ENCODE results near the gene MTHFSD.

Gene MTHFSD

DNA sequence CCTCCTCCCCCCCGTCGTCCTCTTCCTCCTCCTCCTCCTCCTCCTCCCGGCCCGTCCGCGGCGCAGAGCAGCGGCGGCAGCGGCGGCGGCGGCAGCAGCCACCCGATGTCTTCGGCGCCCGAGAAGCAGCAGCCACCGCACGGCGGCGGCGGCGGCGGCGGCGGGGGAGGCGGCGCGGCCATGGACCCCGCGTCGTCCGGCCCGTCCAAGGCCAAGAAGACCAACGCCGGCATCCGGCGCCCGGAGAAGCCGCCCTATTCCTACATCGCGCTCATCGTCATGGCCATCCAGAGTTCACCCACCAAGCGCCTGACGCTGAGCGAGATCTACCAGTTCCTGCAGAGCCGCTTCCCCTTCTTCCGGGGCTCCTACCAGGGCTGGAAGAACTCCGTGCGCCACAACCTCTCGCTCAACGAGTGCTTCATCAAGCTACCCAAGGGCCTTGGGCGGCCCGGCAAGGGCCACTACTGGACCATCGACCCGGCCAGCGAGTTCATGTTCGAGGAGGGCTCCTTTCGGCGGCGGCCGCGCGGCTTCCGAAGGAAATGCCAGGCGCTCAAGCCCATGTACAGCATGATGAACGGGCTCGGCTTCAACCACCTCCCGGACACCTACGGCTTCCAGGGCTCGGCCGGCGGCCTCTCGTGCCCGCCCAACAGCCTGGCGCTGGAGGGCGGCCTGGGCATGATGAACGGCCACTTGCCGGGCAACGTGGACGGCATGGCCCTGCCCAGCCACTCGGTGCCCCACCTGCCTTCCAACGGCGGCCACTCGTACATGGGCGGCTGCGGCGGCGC lies 44.4 kb downstream of the MTHFSD start, which contains the start of gene FOXF1:
Gene FOXF1 (plus strand): TSS at position 63 of the 797 bp plus-strand sequence. CDS start 43 bp downstream, at position 106.
- DNase-seq, result peak; percentile 13

DNA sequence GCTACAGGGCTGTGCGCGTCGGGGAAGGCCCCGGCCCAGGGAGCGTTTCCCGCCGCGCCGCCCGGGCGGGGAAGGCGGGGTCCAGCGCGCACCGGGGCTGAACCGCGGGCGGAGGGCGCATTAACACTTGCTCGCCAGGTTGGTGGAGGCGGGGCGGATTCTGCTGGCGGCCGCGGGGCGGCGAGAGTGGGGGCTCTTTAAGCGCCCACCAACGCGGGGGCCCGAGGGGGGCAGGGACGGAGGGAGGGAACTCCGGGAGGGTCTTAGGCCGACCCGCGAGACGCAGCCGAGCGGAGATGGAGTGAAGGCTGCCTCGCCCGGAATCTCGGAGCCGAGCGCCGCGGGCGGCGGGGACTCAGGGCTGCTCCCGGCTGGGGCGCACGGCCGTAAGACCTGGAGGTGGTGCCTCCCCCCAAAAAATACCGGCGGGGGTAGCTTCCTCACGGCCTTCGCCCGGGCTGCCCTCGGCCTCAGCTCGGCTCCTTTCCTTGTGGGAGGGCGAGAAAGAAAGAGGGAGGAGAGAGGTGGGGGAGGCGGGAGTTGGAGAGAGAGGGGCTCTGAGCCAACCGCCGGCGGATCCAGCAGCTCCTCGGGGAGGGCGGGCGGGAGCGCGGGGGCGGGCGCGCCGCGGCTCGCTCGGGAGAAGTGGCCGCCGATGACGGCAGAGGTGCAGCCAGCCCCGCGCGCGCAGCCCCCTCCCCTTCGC lies 45.1 kb downstream of the MTHFSD start:
- no peak for DNase-seq

DNA sequence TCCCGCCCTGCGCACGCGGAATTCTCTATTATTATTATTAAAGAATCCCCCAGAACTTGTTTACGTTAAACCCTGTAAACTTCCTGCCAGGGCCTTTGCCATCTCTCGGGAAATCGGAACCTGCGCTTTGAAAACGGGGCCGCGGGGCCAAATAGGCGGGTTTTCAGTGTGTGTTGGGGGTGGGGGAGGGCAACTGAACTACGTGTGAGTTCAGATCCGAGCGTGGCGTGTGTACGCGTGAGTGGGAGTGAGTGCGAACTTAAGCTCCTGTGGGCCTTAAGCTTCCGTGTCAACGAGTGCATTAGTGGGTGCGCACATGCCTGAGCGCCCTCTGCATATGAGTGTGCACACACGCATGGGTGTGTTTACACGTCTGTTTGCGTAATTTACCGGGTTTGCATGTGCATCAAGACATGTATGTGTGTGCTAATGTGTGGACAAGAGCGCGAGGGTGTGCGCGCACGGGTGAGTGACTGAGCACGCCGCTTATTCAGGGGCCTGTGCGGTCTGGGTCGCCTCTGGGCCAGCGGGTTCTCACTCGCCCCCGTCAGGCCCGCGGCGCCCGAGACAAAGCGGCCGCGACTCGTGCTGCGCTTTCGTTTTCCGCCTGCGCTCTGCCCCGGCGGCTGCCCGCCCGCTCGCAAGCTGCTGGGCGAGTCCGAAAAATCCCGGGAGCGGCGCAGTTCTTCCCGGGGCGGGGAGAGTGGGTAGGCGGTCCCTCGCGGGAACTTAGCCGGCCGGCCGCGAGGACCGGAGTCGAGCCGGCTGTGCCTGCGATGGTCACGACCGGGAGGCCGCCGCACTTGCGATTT lies 45.9 kb downstream of the MTHFSD start:
- peak; percentile 13 for DNase-seq

DNA sequence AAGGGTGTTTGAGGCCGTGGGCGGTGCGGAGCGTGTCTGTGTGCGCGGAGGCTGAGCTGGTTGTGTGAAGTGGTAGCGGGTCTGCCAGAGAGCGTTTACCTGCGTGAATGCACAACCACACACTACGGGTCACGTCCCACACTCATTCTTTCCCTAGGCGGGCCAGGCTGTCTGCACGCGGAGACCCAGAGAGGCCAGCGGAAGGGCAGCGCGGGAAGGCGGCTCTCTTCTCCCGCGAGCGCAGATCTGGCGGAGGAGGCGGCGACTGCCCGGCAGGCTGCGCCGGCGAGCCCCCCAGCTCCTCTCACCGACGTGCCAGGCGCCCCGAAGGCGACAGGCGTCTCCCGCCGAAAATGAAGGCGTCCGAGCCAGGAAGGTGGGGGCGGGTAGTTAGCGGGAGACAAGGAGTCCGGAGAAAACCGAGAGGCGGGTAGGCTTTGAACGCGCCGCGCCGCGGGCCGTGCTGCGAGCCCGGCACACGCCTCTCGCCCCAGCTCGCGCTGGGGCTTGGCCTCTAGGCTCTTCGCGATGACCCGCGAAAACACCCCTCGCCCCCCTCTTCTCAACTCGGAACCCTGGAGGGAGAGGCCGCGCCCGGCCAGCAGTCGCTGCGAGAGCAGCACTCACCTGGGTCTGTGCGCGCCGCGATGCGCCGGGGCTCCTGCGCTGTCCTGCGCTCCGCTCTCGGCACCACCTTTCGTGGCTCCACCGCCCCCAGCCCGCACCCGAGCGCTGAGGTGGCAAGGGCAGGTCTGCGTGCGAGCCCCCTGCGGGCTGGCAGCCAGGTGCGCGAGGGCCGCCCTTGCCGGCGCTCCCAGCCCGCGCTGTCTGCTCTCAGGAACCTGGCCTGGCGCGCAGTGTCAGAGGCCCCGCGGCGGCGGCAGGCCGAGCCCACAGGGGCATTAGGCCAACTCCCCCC lies 46.7 kb downstream of the MTHFSD start:
- DNase-seq, result no peak

DNA sequence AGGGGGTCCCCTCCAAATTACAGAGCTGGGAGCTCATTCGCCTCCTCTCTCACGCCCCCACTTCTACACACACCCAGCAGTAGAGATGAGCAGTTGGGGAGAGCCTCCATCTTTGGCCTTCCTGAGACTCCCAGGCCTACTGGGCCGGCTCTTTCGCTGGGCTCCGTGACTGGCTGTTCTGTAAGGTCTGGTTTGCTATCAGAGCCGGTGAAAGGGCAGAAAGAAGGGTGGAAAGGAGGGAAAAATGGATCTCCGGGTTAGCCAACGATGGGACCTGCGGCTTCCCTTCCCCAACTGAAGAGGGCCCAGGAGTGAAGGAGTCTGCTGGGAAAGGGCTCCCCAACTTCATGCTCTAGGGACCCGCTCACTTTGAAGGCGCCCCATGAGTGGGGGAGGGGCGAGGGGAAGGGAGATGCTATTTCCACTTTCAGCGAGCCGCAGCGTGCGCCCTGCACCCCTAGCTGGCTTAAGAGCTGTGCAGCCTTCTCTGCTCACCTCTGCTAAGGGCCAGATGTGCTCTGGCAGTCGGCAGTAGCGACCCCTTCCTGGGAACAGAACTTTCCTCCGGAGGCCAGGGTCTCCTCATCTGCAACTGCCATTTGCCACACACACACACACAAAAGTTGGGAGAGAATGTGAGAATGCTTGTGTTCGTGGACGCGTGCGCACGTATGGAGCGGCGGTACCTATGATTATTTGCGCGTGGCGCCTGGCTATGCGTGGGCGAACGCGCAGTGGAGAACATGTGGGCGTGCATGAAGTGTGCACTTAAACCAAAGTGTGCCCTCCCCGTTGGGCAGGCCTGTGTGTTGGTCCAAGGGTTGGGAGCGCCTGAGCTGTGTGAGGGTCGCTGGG lies 47.6 kb downstream of the MTHFSD start:
- DNase-seq, result no peak

DNA sequence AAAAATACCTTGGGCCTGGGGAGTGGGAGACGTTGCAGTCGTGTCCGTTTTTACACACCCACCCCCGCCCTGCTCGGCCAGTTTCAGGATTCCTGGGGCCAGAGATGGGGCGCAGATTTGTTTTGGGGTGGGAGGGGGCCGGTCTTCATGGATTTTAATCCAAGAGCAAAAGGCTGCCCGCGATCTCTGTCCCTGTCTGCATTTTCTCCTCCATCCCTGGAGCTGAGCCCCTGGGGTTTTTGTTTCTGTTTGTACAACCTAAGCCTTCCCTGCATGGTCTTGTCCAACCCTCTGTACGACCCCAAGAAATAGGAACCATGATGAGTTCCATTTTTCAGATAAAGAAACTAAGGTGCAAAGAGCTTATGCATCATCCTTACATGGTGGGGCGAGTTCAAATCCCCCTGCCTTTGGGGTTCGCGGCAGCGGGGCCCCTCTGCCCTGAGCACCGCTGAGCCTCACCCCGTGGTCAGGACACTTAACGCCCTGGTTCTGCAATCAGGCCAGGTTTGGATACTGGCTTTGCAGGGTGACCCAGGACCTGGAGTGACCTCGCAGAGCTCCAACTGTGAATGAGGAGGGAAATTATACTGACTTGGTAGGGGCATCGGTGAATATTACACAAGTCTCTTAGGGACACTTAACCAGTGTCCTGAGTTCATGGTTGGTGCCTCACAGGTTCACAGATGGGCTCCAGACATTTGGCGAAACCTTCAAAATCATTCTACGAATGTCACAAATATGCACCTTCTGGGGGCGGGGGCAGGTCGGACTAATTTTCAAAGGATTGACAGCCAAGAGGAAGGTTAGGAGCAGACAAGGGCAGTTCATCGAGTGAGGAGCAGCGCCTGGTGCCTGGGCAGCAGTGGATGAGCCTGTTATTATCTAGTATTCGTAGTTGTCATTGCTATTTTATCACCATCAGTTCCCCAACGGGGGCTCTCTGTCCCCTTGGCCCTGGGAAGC lies 48.9 kb downstream of the MTHFSD start:
- DNase-seq, result no peak

DNA sequence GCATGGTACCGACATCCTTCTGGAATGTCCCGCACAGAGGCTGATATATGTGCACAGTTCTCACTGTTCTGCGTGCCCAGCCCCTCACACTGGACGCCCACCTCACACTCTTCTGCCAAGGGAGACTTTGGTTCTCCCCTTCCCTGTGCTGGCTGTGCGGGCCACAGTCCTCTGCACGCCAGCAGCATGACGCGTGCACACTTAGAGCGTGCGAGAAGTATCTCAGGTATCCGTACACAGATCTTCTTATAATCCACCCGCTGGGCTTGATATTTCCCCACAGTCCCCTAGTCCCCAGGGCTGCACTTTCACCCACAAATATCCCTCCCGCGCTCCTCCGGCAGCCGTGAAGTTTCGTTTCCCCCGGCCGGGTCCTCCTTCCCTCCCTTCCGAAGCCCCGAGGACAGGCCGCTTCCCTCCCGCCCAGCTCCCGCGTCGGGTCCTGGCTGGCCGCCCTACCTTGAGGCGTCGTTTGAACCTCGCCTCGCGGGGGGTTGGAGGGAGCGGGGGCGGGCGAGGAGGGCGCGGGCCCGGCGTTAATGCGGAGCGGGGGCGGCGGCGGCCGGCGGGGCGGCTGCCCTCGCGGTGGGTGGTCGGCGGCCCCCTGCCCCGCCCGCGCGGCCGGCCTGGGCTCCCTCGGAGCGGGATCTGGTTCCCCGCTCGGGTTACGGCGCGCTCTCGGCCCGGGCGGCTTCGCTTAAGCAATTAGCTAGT lies 49.7 kb downstream of the MTHFSD start:
- no peak for DNase-seq

DNA sequence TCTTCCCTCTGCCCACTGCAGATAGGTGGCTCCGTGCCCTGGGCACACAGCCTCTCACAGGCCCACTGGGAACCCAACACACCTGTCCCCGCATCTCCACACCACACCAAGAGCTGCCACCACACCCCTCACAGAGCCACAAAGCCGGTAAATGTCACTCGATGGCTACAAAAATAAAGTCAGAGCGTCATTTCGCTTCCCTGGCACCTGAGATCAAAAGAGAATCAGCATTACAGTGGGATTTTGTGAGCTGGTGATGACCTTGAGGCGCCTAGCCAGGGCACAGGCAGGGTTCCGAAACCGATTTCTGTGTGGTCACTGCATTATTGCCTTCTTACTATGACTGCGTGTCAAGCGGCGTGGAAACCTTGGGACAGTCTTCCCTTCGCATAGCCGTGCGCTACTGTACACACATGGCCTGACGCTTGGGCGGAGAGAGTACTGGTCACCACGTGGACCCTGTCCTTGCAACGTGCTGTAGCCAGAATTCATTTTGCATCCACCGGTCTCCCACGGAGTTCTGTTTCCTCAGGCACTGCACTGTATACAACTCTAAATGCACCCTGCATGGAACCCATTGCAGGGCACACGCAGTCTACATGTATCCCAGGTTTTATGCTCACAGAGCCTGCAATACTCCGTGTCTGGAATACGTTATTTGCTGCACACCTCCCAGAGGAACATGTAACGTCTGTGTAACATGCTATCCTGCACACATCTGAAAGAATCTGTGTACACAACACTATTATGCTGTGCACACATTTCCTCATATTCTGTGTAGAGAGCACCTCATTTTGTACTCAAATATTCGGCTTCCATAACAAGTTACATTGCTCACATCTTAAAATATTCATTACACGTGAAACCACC lies 50.5 kb downstream of the MTHFSD start:
- no peak for DNase-seq

DNA sequence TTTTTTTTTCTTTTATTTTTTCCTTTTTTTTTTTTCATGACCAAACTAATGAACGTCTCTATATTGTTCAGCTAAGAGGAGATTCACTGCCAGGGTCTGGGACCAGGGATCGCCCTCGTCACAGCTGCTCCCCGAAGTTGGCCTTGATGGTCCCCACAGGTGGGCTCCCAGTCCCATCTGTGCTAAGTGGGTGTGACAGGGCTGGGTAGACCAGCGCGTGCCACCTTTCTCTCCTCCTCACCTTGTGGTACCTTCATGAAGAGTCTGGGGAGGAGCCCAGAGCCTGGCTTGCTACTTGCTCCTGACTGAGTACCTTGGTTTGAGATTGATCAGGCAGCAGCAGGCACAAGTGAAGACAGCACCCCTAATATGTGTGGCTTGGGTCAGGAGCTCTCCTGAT lies 51.2 kb downstream of the MTHFSD start:
- DNase-seq, result no peak

DNA sequence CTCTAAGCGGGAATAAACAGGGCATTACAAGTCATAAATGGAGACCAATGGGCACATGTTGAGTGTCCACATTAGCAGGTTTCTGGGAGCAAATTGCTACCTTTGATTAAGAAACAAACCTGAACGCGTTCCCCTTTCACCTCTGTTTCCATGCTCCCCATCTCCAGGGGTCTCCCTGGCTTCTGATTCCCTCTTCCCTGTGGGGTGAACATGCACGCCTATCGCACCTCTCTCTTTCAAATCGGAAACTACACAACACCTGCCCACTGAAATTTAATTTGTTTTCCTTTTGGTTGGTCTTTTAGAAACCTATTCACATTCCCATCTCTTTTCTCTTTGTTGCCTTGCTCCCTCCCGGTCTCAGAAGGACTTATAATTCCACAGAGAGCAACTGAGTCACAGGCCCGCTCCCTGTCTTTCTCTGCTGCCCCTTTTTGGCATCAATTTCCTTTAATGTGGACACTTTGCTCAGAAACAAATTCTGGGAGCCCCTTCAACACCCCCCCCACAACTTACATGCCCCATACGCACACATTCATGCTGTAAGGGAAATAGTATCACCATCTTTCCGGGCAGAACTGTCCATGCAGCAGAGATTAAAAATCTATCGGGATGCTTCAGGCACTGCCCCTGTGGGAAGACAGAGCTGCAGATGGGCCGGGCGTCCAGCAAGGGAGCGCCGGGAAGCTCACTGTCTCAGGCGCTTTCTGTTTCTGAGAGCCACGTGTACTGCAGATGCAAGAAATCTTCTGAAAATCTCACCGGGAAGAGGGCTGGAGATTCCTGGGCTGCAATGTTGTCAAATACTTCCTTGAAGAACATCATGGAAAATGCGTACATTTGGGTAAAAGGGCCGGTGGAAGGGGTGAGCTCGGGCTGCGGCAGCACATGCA lies 51.9 kb downstream of the MTHFSD start:
- DNase-seq, result no peak

DNA sequence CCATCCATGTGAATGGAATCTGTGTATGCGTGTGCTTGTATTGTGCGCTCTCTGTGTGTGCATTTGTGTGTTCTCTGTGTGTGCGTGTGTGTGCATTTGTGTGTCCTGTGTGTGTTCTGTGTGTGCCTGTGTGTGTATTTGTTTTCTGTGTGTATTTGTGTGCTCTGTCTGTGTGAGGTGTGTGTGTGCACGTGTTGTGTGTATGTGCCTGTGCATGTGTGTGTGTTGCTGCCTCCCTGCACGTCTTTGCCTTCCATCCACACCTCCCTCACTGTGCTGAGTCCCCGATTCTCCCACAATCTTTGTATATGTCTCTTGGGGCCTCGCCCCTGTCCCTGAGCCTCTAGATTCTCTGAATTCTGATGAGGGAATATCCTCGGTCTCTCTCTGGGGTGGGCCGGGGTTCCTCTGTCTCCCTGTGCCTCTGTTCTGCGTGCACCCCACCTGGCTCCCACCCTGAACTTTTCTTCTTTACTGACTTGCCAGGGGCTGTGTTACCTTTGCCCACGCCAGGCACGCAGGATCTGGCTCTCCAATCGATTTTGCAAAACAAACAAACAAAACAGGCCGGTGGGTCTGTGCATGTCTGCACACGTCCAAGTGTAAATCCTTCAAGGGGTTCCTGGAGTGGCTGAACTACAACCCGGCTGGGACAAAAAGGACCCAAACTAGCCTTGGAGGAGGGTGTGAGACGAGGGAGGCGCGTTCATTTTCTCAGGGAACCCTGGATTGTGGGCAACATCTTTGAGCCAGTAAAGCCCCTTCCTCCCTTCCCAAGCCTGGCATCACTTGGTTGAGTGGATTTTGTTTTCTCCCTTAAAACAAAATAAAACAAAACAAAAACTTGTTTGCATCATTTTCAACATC lies 52.8 kb downstream of the MTHFSD start:
- DNase-seq, result no peak

DNA sequence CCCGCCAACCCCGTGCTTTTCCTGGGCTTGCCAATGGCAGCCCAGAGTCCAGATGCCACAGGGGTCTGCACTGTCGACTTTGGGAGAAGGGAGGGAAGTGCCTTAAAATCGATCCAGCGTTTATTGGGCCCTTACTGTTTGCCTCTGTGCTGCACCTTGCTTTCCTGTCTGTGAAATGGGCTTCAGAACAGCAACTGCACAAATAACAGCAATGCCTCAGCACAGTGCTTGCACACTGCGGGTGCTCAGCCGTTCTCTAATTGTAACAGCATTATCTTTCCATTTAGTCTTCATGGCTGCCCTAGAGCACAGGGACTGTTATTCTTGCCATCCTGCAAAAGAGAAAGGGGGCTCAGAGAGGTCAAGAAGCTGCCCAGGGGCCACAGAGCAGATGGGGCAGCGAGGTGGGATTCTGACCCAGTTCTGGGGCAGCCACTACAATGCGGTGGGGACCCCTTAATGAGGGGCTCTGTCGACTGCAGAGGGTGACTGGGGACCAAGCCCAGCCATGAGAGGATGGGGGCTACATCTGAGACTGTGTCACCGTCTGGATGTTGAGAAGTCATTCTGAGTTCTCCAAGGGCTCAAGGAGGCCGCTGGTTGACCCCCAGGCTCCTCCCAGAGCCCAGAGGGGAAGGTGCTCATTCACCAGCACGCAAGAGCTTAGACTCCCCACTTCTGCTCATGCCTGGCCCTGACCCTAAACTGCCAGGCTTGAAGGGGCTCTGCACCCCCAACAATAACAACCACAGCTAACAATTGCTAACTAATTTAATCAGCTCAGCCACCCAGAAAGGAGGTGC lies 54.1 kb downstream of the MTHFSD start:
- DNase-seq, result no peak

DNA sequence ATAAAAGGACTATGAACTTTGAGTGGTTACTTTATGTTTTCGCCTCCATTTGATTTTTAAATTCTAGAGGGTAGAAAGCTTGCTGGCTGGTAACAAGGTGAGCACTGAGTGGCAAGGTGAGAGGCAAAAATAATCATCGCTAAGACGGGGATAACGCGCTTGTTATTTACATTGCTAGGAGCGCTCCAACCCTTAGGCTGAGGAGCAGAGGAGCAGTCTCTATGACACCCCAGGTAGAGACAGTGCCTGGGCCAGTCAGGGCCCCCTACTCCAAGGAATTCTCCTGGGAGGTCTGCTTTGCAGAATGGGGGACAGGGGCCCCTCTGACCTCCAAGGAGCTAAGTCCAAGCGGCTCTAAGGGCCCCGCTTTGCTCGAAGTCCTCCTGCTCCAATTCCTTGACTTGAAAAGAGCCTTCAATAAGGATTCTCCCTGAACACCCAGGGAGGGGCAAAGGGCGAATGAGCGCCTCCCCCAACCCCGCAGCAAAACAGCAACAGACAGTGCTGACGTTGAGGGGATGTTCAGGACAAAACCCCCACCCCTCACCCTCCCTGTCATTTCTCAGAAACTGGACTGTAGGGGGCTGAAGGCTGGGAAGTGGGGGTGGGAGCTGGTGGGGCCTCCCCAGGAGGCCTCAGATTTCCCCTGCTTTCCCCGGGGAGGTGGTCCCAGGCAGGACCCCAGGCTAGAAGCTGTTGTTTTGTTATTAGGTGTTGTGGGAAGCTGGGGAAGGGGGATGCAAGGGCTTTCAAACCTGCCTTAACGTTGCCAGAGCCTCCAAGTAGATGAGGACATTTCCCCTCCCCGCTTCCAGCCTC lies 54.9 kb downstream of the MTHFSD start:
- no peak for DNase-seq

DNA sequence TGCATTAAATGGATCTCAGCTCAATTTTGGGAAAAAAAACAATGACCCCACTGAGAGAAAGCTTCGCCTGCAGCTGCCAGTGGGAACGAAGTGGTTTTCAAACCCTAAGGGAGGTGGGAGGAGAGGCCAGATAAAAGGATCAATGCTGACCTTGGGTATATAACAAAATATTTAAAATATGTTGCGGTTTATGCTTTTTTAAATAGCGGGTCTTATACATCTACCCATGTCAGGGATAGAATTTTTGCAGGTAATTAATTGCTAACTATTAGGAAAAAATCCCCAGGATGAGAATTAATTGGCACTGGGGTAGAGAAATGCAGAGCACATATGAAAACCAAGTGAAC lies 55.6 kb downstream of the MTHFSD start:
- DNase-seq, result no peak
